ELR (cell line): Measurements from ENCODE around the gene EIF4ENIF1.
"Not testable (repeated sequence)": the region's sequence is repeated elsewhere in the genome, so short reads cannot be mapped to it uniquely, and the experiment has no call there.

Experiments used
- DNase-seq: peaks from one replicate; pipeline ENCODE4 v3.0.0-alpha.2; 2015; ENCODE audit warnings: low read depth

Gene EIF4ENIF1

GRCh38 chr22:31489632-31490495 lies at the start of gene EIF4ENIF1:
Gene EIF4ENIF1 (minus strand): TSS chr22:31489842. CDS start chr22:31488718, 1,124 bp downstream.
- DNase-seq, result peak; percentile 84

- DNase-seq, result no peak
Observed at GRCh38 chr22:31538815-31539214, 49.2 kb upstream of the EIF4ENIF1 start.

- no peak for DNase-seq
Observed at GRCh38 chr22:31537019-31537535, 47.4 kb upstream of the EIF4ENIF1 start.

GRCh38 chr22:31533374-31533773 lies 43.7 kb upstream of the EIF4ENIF1 start:
- no peak for DNase-seq

GRCh38 chr22:31532060-31532459 lies 42.4 kb upstream of the EIF4ENIF1 start:
- DNase-seq, result no peak

DNA sequence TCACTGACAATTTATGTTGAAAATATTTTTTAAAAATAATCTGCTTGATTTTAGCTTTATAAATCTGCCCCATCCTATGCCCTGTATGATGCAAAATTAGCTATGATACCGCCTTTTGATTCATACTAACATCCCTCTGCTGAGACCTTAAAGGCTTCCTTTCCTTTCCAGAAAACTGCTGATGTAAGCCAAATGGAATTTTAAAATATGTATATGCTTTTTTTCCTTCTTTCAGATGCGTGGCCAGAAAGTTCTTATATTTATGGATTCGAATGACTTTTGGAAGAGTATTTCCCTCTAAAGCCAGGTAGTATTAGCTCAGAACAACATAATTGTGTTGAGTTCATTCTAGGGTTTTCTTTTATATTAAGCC lies 41.2 kb upstream of the EIF4ENIF1 start:
- peak; percentile 10 for DNase-seq

DNA sequence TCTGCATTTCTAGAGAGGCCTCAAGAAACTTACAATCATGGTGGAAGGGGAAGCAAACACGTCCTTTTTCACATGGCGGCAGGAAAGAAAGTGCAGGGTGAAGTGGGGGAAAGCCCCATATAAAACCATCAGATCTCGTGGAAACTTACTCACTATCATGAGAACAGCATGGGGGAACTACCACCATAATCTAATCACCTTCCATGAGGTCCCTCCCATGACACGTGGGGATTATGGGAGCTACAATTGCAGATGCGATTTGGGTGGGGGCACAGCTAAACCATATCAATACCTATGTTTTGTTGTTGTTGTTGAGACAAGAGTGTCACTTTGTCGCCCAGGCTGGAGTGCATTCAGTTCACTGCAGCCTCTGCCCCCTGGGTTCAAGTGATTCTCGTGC lies 36.6 kb upstream of the EIF4ENIF1 start:
- no peak for DNase-seq

- DNase-seq, result not testable (repeated sequence)
Observed at GRCh38 chr22:31524132-31524531, 34.5 kb upstream of the EIF4ENIF1 start.

DNA sequence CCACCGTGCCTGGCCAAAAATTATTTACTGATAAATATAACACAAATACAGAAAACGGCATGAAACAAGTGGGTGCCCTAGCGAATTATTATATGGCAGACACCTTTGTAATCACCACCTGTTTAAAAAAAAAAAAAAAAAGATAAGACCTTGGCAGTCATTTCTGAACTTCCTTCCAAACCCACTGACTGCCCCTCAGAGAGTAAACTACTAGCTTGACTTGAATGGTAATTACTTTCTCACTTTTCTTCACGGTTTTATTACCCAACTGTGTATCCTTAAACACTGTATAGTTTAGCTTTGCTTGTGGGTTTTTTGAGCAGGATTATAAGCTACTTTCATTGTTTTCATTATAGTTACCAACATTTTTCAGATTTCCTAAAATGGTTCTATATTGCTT lies 30.4 kb upstream of the EIF4ENIF1 start:
- DNase-seq, result no peak

- peak; percentile 39 for DNase-seq
Observed at GRCh38 chr22:31509061-31509762, 19.6 kb upstream of the EIF4ENIF1 start.

DNA sequence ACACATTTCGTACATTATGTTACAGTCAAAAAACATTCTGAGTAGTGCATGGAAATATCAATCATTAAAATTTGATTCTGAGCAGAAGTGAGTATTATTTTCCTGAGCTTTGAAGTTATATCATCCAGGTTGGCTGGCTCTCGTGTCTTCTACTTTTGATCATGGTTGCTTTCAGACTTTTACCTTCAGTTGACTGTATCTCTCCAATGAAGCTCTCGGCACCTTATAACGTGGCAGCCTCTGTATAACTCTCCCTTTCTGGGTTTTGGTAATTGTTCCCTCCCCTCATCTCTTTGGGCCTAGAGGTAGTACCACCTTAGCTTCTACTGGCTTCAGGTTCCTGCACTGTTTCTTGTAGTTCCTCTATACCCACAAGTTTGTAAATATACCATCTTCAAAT lies 18.9 kb upstream of the EIF4ENIF1 start:
- no peak for DNase-seq

GRCh38 chr22:31507517-31507916 lies 17.9 kb upstream of the EIF4ENIF1 start:
- DNase-seq, result not testable (repeated sequence)

- peak; percentile 70 for DNase-seq
Observed at GRCh38 chr22:31504282-31504681, 14.6 kb upstream of the EIF4ENIF1 start.

DNA sequence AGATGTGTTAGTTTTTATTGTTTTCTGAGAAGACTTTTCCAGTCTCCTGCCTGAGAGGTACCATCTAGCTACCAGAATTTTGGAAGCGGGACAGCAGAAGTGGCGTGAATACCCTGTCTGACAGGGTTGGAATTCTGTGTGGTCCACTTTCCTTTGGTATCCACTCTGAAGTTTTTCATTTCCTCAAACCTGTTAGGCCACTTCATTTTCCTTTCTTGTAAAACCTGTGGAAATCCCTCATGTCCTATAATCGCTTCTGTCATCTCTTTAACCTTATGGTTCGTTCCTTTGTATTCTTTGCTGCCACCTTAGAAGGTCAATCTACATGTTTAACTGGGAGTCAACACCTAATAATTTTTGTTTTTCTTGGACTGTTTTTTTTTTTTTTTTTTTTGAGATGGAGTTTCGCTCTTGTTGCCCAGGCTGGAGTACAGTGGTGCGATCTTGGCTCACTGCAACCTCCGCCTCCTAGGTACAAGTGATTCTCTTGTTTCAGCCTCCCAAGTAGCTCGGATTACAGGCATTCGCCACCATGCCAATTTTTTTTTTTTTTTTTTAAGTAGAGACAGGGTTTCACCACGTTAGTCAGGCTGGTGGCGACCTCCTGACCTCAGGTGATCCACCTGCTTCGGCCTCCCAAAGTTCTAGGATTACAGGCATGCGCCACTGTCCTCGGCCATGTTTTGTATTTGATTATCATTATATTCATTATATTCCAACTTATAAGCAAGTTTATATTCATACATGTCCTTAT lies 13.7 kb upstream of the EIF4ENIF1 start:
- DNase-seq, result no peak

DNA sequence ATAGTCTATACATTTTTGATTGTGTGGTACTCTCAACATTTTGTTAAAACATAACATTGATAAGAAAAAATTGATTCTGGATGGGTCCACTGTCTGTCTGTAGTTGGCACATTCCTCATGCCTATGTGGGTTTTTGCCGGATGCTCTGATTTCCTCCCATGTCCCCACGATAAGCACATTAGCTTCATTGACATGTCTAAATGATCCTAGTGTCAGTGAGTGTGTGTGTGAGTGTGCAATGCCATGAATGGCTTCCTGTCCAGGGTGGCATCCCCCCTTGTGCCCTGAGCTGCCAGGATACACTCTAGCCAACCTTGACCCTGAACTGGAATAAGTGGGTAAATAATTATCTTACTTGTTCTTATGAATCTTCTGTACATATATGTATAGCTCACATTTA lies 12.1 kb upstream of the EIF4ENIF1 start:
- DNase-seq, result no peak

GRCh38 chr22:31497148-31497938 lies 7.7 kb upstream of the EIF4ENIF1 start:
- no peak for DNase-seq

DNA sequence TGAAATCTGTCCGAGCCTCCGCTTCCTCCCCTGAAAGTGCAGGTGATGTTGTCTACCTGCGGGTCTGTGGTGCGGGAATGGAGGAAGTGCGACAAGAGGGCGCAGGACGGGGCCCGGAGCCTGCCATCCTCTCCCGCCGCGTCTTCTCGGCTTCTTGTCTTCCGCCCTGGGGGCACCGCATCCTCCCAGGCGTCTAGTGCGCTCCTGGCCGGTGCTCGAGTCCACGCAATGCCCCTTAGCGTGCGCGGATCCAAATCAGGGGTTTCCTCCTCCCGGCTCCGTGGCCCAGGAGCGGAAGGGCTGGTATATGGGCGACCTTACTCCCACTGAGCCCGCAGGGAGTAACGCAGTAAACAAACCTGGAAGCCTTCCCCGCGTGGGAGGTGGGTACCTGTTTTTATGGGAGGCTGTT lies 7.1 kb upstream of the EIF4ENIF1 start:
- DNase-seq, result peak; percentile 55

- DNase-seq, result peak; percentile 91
Observed at GRCh38 chr22:31496007-31496734, 6.5 kb upstream of the EIF4ENIF1 start, which contains the start of gene SFI1. Gene SFI1 (plus strand): TSS chr22:31496536. CDS start chr22:31508285, 11,749 bp downstream.

- DNase-seq, result no peak
Observed at GRCh38 chr22:31495343-31495742, 5.7 kb upstream of the EIF4ENIF1 start.

GRCh38 chr22:31493355-31493754 lies 3.7 kb upstream of the EIF4ENIF1 start:
- DNase-seq, result not testable (repeated sequence)

- no peak for DNase-seq
Observed at GRCh38 chr22:31492151-31492550, 2.5 kb upstream of the EIF4ENIF1 start.
